ENCODE measurements around the gene TBX21.

DNA sequence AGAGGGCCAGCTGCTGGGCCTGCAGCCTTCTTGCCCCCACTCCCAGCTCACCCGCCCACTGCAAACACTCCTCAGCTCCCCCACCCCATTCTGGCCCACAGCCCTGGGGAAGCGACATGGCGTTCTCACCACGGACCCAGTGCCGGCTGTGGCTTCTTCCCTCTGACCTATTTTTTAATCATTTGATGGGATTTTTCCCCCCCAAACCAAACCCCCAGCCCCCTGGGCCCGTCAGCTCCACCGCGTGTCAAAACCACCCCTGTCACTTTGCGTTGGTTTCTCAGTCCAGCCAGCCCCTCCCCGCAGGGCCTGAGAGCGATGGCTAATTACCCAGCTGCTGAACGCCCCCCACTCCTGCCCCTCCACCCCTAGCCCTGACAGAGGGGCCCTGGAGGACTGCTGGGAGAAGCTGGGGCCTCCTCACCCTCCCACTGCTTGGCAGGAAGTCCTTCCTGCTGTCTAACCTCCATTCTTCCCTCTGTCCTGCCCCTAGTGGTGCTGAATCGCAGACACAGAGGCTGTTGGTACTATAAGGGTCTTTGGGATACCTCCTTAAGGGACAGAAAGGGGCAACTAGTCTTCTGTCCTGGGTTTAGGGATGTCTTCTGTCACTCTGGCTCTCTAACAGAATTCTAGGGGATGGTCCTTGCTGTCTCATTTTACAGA lies 7.5 kb upstream of the TBX21 start:
- TF ChIP-seq TAF1 (IDR thresholded peaks at IDR 0.05; ENCODE audit: low read depth, low read length) (no peak), POLR2A (IDR thresholded peaks at IDR 0.05; ENCODE audit: low read depth, low read length) (no peak)
